K562 (cell line): ENCODE results near the gene RPRML. TPM values are rescaled to one million over a fixed set of nuclear protein-coding genes. Genes with fewer than 3 reads are reported as not detected.
A peak's percentile ranks its signal among the peaks of the same experiment; 100 is the strongest.

Experiments
- ATAC-seq: fragments of 200-7000 bp; cut with Tn5 transposase; 3 replicates; pipeline ENCODE4 v1.9.1; 2020; ENCODE audit warnings: moderate library complexity
- BruUV-seq: library from RNA; stranded (reverse); fragments of 400-500 nt; replicated peaks from 2 replicates; lab custom pipeline; 2021; lab: Mats Ljungman, UMichigan
- CTCF ChIA-PET: fragments of 300-600 bp; formaldehyde crosslinking; extraction: SDS; loops from one replicate; lab custom pipeline; 2021; ENCODE audit warnings: low intra/inter-chr PET ratio; lab: Yijun Ruan, JAX
- POLR2A ChIA-PET: fragments of 300-600, 350-650 bp; sonication (Branson Sonifier 250); formaldehyde crosslinking; extraction: SDS; loops from one replicate; lab custom pipeline; 2021; ENCODE audit warnings: antibody characterized with exemption, inconsistent platforms; lab: Yijun Ruan, JAX
- DNase-seq, 4 experiments: peaks; one replicate each; pipeline versions ENCODE4 v3.0.0 to v3.0.0-alpha.2; 2011 to 2018; ENCODE audit warnings: low spot score in 3 of 4, mixed read lengths in 3 of 4; ENCODE audit errors: extremely low read depth in 1 of 4
- FAIRE-seq: peaks from 2 replicates; lab custom pipeline; 2011; peaks lifted over from hg19 to GRCh38; lab: Jason Lieb, UNC
- H2AFZ ChIP-seq: 2 replicates; pipeline ENCODE4 v1.6.0; 2011; ENCODE audit warnings: low read depth, low read length, control low read depth, inconsistent platforms
- H3K27ac ChIP-seq: fragments of 200-600 bp; 3 replicates; pipeline ENCODE4 v1.8.0; 2011; ENCODE audit warnings: low read depth, mild to moderate bottlenecking, control low read depth, inconsistent platforms, low read length, moderate library complexity, mixed read lengths; ENCODE audit errors: extremely low read depth
- H3K27me3 ChIP-seq, 2 experiments: fragments of 300-600 bp in 1 of 2; 2 replicates in 1 of 2; 3 replicates in 1 of 2; pipeline versions ENCODE4 v1.6.0 to v1.8.0; 2011; ENCODE audit warnings: inconsistent platforms in 2 of 2, low read length in 2 of 2, mild to moderate bottlenecking in 1 of 2, mixed read lengths in 1 of 2, moderate library complexity in 1 of 2; ENCODE audit not compliant: control insufficient read depth in 2 of 2, insufficient read depth in 2 of 2
- H3K36me3 ChIP-seq: fragments of 300-600 bp; 3 replicates; pipeline ENCODE4 v1.8.0; 2011; ENCODE audit warnings: mild to moderate bottlenecking, low read length, inconsistent platforms; ENCODE audit not compliant: control insufficient read depth, insufficient read depth
- H3K4me1 ChIP-seq, 2 experiments: fragments of 200-600 bp in 1 of 2; replicated peaks in 1 of 2; 2 replicates in 1 of 2; 3 replicates in 1 of 2; pipeline versions ENCODE4 v1.5.1 to v1.8.0; 2011; ENCODE audit warnings: inconsistent platforms in 2 of 2, low read length in 2 of 2, mild to moderate bottlenecking in 1 of 2, mixed read lengths in 1 of 2, moderate library complexity in 1 of 2; ENCODE audit not compliant: control insufficient read depth in 2 of 2, insufficient read depth in 2 of 2
- H3K4me2 ChIP-seq: 2 replicates; pipeline ENCODE4 v1.6.1; 2011; ENCODE audit warnings: low read length, control low read depth, inconsistent platforms, mixed read lengths; ENCODE audit not compliant: insufficient read depth
- H3K4me3 ChIP-seq: fragments of 200-600 bp; sonication (generic), shearing (Covaris generic); 2 replicates; pipeline ENCODE4 v1.5.1; 2016; ENCODE audit warnings: control low read depth, inconsistent platforms
- H3K79me2 ChIP-seq: fragments of 200-600 bp; 3 replicates; pipeline ENCODE4 v1.8.0; 2011; ENCODE audit warnings: low read length, inconsistent platforms; ENCODE audit not compliant: control insufficient read depth, insufficient read depth
- H3K9ac ChIP-seq, 2 experiments: 2 replicates each; pipeline versions ENCODE4 v1.6.0 to v1.6.1; 2011; ENCODE audit warnings: low read depth in 2 of 2, low read length in 2 of 2, control low read depth in 1 of 2, inconsistent platforms in 1 of 2, mild to moderate bottlenecking in 1 of 2, mixed read lengths in 1 of 2; ENCODE audit not compliant: insufficient read depth in 1 of 2
- H3K9me1 ChIP-seq: one replicate; pipeline ENCODE4 v1.6.0; 2011; ENCODE audit warnings: inconsistent platforms, mild to moderate bottlenecking, low read length, moderate library complexity; ENCODE audit not compliant: control insufficient read depth, insufficient read depth
- H3K9me3 ChIP-seq: replicated peaks from 2 replicates; pipeline ENCODE4 v1.5.1; 2011; ENCODE audit warnings: low read depth, low read length, inconsistent platforms; ENCODE audit not compliant: control insufficient read depth, insufficient read depth
- H4K20me1 ChIP-seq: replicated peaks from 2 replicates; pipeline ENCODE4 v1.6.1; 2011; ENCODE audit warnings: low read length, inconsistent platforms, mixed read lengths; ENCODE audit not compliant: control insufficient read depth, insufficient read depth
- BHLHE40 ChIP-seq: IDR thresholded peaks from 2 replicates; pipeline ENCODE4 v1.6.1; 2011; ENCODE audit warnings: low read length, improper control_type of control experiment
- C11orf30 ChIP-seq: fragments of 450-650 bp; IDR thresholded peaks from 2 replicates; pipeline ENCODE4 v1.6.1; 2016; ENCODE audit warnings: low read depth, mild to moderate bottlenecking
- CCNT2 ChIP-seq: IDR thresholded peaks from 2 replicates; pipeline ENCODE4 v1.6.1; 2011; ENCODE audit warnings: borderline replicate concordance, low read depth, mild to moderate bottlenecking, moderate library complexity, mixed read lengths, low read length; ENCODE audit not compliant: insufficient read length; ENCODE audit errors: extremely low read depth
- CREM ChIP-seq: IDR thresholded peaks from 2 replicates; pipeline ENCODE4 v1.6.1; 2014; ENCODE audit warnings: antibody characterized with exemption, low read depth
- ETV1 ChIP-seq: fragments of 450-650 bp; conservative IDR thresholded peaks from 2 replicates; pipeline ENCODE4 v1.6.1; 2016; ENCODE audit warnings: missing genetic modification characterization, control low read depth, low read depth, missing compliant biosample characterization
- FOXA1 ChIP-seq: fragments of 450-650 bp; IDR thresholded peaks from 2 replicates; pipeline ENCODE4 v1.6.1; 2016; ENCODE audit warnings: mild to moderate bottlenecking, borderline replicate concordance
- MAZ ChIP-seq, 2 experiments: fragments of 450-650 bp in 1 of 2; sonication (generic) in 1 of 2; formaldehyde crosslinking; IDR thresholded peaks in 1 of 2; conservative IDR thresholded peaks in 1 of 2; 2 replicates each; pipeline versions ENCODE4 v1.4.0 to v1.5.0; 2020; ENCODE audit warnings: mild to moderate bottlenecking in 1 of 2, missing genetic modification reagents in 1 of 2
- NFIC ChIP-seq: fragments of 450-650 bp; IDR thresholded peaks from 2 replicates; pipeline ENCODE4 v1.6.1; 2017; ENCODE audit warnings: mild to moderate bottlenecking, inconsistent platforms
- RAD21 ChIP-seq, 2 experiments: fragments of 250-450 bp in 1 of 2; fragments of 450-650 bp in 1 of 2; sonication (Bioruptor Pico) in 1 of 2; formaldehyde crosslinking in 1 of 2; IDR thresholded peaks in 1 of 2; conservative IDR thresholded peaks in 1 of 2; 2 replicates each; pipeline versions ENCODE4 v1.4.0 to v1.8.0; 2020 to 2022; ENCODE audit warnings: mild to moderate bottlenecking in 2 of 2, moderate library complexity in 1 of 2
- WGBS: fragments of 100-300 bp; shearing (Covaris generic); methylation state at CpG from one replicate; pipeline ENCODE4 v1.1.6; 2016; ENCODE audit warnings: low coverage, mixed read lengths; ENCODE audit not compliant: insufficient coverage; ENCODE audit errors: missing lambda C conversion rate; 5-methylcytosine and 5-hydroxymethylcytosine counted together
- in situ Hi-C: fragments of 300-500 bp; cut with MboI; formaldehyde crosslinking; loops from 4 replicates; pipeline ENCODE4 v1.15.0; 2018; ENCODE audit warnings: inconsistent platforms, mixed read lengths
- intact Hi-C: fragments of 100-400 bp; cut with micrococcal nuclease; formaldehyde crosslinking; loops from 2 replicates; pipeline ENCODE4 v1.14.2; 2022
- polyA plus RNA-seq, 8 experiments: library from polyadenylated mRNA; depleted of rRNA in 4 of 8; stranded (reverse) in 5 of 8; unstranded in 3 of 8; fragments of >200 nt; fragmentation: Nextera tagmentation in 2 of 8; fragmentation: Illumina TruSeq in 1 of 8; extraction: Ambion mirVana in 2 of 8; extraction: Trizol in 1 of 8; gene quantifications; 2 replicates each; pipeline versions ENCODE4 v1.2.1 to v1.2.3, GENCODE V29; 2011 to 2014; ENCODE audit warnings: inconsistent platforms in 1 of 8, missing spikeins in 1 of 8
- total RNA-seq, 7 experiments: library from RNA; depleted of rRNA in 6 of 7; stranded (reverse); fragments of >200 nt in 6 of 7; fragmentation: Illumina TruSeq in 2 of 7; extraction: Trizol in 2 of 7; gene quantifications; 2 replicates each; pipeline versions ENCODE4 v1.2.1 to v1.2.3, GENCODE V29; 2011 to 2021; ENCODE audit warnings: low replicate concordance in 1 of 7
- TF ChIP-seq, protein P1 (sequence below): sonication (generic); formaldehyde crosslinking; IDR thresholded peaks from 2 replicates; pipeline ENCODE4 v1.8.1; 2023; ENCODE audit warnings: mild to moderate bottlenecking, missing genetic modification reagents
- TF ChIP-seq, protein P2 (sequence below): fragments of 250-450 bp; sonication (Bioruptor Pico); IDR thresholded peaks from 2 replicates; pipeline ENCODE4 v1.8.0; 2022; ENCODE audit warnings: moderate library complexity, mild to moderate bottlenecking, inconsistent platforms

The RPRML gene
- total and polyA plus RNA-seq, 9 of the 15 experiments (the other 6 are each of a cell fraction or from before 2014, with no cell fraction given) = not detected

DNA sequence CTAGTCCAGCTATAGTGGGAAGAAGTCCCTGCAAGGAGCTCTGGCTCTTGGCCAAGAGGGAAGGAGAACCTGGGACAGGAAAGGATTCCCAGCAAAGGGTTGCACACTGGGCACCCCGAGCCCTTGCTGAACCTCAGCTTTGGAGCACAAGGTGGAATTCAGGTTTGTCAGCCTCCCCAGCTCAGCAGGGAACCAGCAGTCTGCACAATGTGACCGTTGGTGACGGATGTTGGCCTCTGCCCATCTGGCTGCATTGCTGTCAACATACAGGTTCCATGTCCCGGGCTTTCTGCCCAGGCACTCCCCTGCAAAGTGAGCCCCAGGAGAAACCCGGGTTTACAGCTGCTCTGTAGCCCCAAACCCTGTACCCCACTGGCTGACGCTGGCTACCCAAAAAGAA is 6.7 kb downstream of the RPRML start:
- DNase-seq (no peak), FAIRE-seq (no peak), ATAC-seq (no peak)
- in situ Hi-C loops (no loop called here), intact Hi-C loops (no loop called here)
- POLR2A ChIA-PET = interaction anchor here (0.9 to 2.2 kb wide), 2 partner anchors 11 to 14 kb away, joined by 3 to 7 read pairs; no protein-coding TSS in a partner anchor
- CTCF ChIA-PET = no interaction called here
- no peak overlapping the region for H3K4me3 ChIP-seq
- H3K9ac ChIP-seq = no peak overlapping the region
- H4K20me1 ChIP-seq = peaks cover 10% of the 10 kb centered on the region; the same call in 1 of the 2 replicates
- H3K27me3 ChIP-seq = peaks cover 48 to 66% of the 10 kb centered on the region in 2 experiments; a peak in 4 of 5 replicates
- no peaks in the 10 kb centered on the region for H3K36me3 ChIP-seq
- H3K4me2 ChIP-seq = no peak overlapping the region
- no peaks in the 10 kb centered on the region for H3K9me3 ChIP-seq
- H3K4me1 ChIP-seq = peaks cover 9 to 10% of the 10 kb centered on the region in 2 experiments; a peak in 3 of 5 replicates
- BruUV-seq = no TSS peak
- no peak overlapping the region for H2AFZ ChIP-seq
- TF ChIP-seq BHLHE40 (no peak), NFIC (peak; percentile 51; the same call in 1 of the 2 replicates)
- H3K9me1 ChIP-seq = no peaks in the 10 kb centered on the region
- H3K27ac ChIP-seq = no peak overlapping the region
- H3K79me2 ChIP-seq = no peaks in the 10 kb centered on the region
- 2% methylated on average over 6 of the region's 6 CpGs for WGBS

DNA sequence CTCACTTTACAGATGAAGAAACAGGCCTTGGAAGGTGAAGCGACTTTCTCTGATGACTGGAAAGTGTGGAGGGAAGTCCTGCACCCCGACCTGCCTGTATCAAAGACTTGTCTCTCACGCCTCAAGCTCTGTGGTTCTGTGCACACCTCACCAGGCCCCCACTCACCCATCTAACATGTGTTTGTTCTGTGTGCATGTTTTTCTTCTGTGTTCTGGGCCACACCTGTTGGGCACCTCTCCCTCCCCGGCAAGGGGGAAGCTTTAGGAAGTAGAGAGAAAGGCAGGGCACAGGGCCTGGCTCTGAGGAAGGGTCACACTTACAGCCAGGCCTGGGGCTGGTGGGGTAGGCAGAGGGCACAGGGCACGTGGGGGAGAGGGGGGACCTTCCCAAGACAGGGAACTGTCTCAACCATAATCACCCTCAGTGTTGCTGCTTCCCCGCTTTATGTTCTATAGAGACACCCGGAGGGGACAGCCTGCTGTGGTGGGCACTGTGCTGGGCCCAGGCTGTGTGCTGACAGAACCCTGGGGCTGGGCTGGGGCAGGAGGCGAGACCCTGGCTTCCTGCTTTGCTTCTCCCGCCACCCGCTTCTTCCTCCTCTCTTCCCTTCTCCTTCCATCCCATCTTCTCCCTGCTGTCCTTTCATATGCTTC is 7.3 kb downstream of the RPRML start:
- intact Hi-C loops (no loop called here), in situ Hi-C loops (no loop called here)
- H3K9ac ChIP-seq = 0 out of 4 replicates have a peak overlapping the region, but pooled peaks of 1 of the 2 experiments have one; percentile 9
- no peak overlapping the region for H3K27ac ChIP-seq
- DNase-seq (no peak), ATAC-seq (no peak), FAIRE-seq (no peak)
- CTCF ChIA-PET = no interaction called here
- POLR2A ChIA-PET = interaction anchor here (0.6 to 2.2 kb wide), 3 partner anchors 12 to 39 kb away, joined by 3 to 7 read pairs (median 3); no protein-coding TSS in a partner anchor
- TF ChIP-seq RAD21 (CRISPR knock-in tag; conservative IDR thresholded peaks at IDR 0.05 in 1 of 2, IDR thresholded peaks at IDR 0.05 in 1 of 2) (no peak), C11orf30 (no peak), FOXA1 (no peak), CREM (no peak), ETV1 (tag) (no peak), CCNT2 (no peak), MAZ (CRISPR knock-in tag; conservative IDR thresholded peaks at IDR 0.05 in 1 of 2, IDR thresholded peaks at IDR 0.05 in 1 of 2) (no peak)
- TF ChIP-seq, protein P1, sequence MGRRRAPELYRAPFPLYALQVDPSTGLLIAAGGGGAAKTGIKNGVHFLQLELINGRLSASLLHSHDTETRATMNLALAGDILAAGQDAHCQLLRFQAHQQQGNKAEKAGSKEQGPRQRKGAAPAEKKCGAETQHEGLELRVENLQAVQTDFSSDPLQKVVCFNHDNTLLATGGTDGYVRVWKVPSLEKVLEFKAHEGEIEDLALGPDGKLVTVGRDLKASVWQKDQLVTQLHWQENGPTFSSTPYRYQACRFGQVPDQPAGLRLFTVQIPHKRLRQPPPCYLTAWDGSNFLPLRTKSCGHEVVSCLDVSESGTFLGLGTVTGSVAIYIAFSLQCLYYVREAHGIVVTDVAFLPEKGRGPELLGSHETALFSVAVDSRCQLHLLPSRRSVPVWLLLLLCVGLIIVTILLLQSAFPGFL (CRISPR knock-in tag) = no peak
- TF ChIP-seq, protein P2, sequence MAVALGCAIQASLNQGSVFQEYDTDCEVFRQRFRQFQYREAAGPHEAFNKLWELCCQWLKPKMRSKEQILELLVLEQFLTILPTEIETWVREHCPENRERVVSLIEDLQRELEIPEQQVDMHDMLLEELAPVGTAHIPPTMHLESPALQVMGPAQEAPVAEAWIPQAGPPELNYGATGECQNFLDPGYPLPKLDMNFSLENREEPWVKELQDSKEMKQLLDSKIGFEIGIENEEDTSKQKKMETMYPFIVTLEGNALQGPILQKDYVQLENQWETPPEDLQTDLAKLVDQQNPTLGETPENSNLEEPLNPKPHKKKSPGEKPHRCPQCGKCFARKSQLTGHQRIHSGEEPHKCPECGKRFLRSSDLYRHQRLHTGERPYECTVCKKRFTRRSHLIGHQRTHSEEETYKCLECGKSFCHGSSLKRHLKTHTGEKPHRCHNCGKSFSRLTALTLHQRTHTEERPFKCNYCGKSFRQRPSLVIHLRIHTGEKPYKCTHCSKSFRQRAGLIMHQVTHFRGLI (CRISPR knock-in tag) = no peak
- H3K27me3 ChIP-seq = peaks cover 48 to 71% of the 10 kb centered on the region in 2 experiments; a peak in 4 of 5 replicates
- H3K4me1 ChIP-seq = peaks cover 3 to 5% of the 10 kb centered on the region in 2 experiments; a peak in 3 of 5 replicates
- no TSS peak for BruUV-seq
- H3K4me2 ChIP-seq = no peak overlapping the region
- peaks cover 10% of the 10 kb centered on the region; the same call in 1 of the 2 replicates for H4K20me1 ChIP-seq
- H3K4me3 ChIP-seq = no peak overlapping the region
- H2AFZ ChIP-seq = no peak overlapping the region
- no peaks in the 10 kb centered on the region for H3K9me3 ChIP-seq
- WGBS = 5% methylated on average over 7 of the region's 10 CpGs
- no peaks in the 10 kb centered on the region for H3K79me2 ChIP-seq
- H3K36me3 ChIP-seq = no peaks in the 10 kb centered on the region
- no peaks in the 10 kb centered on the region for H3K9me1 ChIP-seq
